Superior temporal gyrus (tissue), 1 donor: Measurements from ENCODE around the gene POLA1.
"Not testable (repeated sequence)": the region's sequence is repeated elsewhere in the genome, so short reads cannot be mapped to it uniquely, and the experiment has no call there.

Experiments
- DNase-seq: peaks from one replicate; pipeline ENCODE4 v3.0.0-alpha.2; 2016; ENCODE audit errors: extremely low spot score

Gene POLA1

DNA sequence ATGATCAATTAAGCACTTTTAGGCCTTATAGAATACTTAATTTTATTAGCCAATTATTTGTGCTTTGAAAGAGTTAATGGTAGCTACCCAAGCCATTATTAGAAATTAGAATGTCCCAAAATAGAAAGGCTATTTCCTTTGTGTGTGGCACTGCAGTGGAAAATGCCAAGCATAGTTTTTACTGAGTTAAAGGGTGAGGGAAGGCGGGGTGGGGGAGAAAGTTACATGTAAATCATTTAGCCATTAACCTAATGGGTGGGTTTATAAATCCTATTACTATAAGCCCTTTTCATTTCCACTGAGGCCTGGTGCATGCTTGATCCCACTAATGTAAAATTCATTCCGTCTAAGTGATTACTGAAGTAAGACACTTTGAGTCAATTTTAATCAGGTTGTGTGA, 105.8 kb downstream of the POLA1 start:
- DNase-seq: no peak

GRCh38 chrX:24805201-24805600, 111.5 kb downstream of the POLA1 start:
- no peak for DNase-seq

DNA sequence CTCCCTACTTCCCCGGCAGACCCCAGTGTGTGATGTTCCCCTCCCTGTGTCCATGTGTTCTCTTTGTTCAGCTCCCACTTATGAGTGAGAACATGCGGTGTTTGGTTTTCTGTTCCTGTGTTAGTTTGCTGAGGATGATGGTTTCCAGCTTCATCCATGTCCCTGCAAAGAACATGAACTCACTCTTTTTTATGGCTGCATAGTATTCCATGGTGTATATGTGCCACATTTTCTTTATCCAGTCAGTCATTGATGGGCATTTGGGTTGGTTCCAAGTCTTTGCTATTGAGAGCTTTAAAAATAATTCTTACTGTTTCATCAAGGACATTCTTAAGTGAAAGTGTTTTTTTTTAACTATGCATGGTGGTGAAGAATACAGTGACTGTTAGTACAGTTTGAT, 126.1 kb downstream of the POLA1 start:
- DNase-seq: not testable (repeated sequence)

GRCh38 chrX:24828147-24828546, 134.4 kb downstream of the POLA1 start:
- no peak for DNase-seq

GRCh38 chrX:24828600-24828999, 134.9 kb downstream of the POLA1 start:
- DNase-seq: no peak

GRCh38 chrX:24833695-24834094, 140.0 kb downstream of the POLA1 start:
- DNase-seq: no peak

DNA sequence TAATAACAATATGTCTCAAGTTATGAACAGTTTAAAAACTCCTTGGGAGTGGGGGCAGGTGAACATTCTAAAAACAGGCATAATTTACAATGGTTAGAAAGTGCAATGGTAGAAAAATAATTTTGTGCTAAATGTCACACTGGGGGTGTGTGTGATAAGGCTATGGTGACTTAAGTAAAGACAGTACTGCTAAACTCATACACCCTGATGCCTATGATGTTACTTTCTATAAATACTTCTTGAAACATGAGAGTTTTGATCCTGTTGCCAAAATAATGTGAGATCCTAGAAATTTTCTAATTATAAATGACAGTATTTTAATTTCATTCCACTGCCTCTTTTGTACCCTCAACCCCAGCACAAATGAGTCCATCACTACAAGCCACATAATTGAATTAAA, 144.2 kb downstream of the POLA1 start:
- no peak for DNase-seq

DNA sequence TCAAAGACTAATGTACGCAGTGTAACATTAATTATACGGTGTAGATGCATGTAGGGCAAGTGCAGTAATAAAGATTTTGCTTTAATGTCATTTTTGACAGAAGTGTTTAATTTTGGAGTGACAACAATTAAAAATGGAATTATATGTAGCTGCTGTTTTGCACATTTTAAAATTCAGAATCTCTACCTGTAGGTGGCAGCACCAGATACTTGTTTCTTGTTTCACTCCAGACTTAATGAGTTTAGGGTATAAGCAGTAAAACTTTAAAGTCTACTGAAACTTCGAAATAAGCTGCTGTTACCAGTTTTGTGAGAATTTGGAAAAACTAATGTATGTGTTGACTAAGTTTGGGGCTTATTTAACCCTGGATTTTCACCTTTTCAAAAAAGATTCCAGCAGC, 144.9 kb downstream of the POLA1 start:
- peak; percentile 75 for DNase-seq

DNA sequence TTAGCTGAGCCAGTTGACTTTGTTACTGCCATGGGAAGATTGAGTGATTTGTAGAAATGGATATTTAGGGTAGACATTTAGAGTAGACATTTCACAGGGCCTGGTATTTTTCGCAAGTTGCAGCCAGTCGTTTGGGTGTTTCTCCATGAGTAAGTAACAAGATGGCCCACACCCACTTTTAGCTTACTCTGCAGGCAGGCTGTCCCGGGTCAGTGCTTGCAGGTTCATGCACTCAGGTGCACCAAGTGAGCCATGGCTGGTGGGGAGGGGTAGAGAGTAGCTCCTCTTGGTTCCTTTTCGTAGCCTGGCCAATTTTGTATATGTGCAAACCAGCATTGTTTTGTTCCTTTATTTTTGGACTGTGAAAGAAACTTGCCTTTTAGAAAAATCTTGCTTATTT, 145.6 kb downstream of the POLA1 start:
- DNase-seq: no peak

DNA sequence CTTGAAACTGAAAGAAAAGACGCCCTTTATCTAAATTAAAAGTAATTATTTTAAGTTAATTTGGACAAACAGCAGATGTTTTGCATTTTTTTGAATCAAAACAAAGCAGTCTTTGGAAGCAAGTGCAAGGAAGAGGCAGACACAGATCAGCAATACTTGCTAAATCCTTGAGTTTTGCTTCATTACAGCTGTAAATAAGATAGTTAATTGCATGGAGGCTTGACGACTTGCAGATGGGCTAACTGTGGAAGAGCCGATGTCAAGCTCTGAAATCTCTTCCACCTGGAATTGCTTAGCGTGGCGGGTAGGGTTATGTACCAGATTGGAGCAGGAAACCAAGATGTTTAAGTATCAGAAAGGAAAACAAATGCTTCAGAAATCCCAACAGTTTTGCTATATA, 148.8 kb downstream of the POLA1 start:
- no peak for DNase-seq

- DNase-seq: peak; percentile 21
Measured at GRCh38 chrX:24846550-24847150, 152.9 kb downstream of the POLA1 start.

- DNase-seq: no peak
Measured at GRCh38 chrX:24851289-24851688, 157.6 kb downstream of the POLA1 start.

- no peak for DNase-seq
Measured at GRCh38 chrX:24851780-24852179, 158.1 kb downstream of the POLA1 start.

- DNase-seq: no peak
Measured at GRCh38 chrX:24858004-24858746, 164.5 kb downstream of the POLA1 start.

DNA sequence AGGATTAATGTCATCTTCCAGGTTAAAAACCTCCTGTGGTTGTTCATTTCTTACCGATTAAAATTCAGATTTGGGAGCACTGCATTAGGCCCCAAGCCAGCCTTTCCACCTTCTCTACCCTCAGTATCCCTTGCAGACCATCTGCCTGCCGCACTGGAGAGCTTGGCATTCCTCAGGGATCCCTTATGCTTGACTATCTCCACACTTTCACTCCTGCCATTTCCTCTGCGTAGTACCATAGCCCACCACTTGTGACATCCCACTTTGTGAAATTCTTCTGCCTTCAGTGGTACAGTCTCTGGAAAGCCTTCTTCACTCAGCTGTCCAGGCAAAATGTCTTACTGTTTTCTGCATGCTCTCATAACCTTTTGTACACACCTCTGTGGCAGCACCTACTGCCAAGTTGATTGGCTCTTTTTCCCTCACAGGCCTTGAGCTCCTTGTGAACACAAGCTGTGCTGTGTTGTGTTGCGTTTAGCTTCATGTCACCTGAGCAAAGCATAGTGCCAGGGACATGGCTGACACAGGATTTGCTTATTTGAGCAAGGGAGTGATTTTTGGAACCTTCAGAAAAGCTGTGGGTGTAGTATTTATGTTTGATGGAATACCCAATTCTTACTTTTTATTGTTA, 165.6 kb downstream of the POLA1 start:
- DNase-seq: no peak

DNA sequence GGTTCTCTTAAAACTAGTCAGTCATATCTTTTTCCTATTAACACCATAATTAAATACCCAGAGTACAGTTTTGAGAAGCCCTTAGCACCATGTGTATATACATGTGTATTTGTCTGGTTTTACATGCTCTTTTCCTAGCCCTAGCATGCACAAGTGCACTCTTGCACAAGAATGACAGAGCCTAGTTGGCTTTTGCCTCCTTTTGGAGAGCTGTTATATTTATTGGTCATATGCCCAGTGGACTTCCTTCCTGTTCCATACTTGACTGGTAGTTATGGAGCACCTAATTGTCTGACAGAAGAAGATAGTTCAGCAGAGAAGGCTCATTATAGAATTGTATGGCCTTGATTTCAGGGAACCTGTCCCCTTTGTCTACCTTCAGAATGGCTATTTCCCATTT, 166.4 kb downstream of the POLA1 start:
- DNase-seq: no peak

GRCh38 chrX:24862343-24862742, 168.6 kb downstream of the POLA1 start:
- no peak for DNase-seq

- DNase-seq: not testable (repeated sequence)
Measured at GRCh38 chrX:24863779-24864178, 170.1 kb downstream of the POLA1 start.

DNA sequence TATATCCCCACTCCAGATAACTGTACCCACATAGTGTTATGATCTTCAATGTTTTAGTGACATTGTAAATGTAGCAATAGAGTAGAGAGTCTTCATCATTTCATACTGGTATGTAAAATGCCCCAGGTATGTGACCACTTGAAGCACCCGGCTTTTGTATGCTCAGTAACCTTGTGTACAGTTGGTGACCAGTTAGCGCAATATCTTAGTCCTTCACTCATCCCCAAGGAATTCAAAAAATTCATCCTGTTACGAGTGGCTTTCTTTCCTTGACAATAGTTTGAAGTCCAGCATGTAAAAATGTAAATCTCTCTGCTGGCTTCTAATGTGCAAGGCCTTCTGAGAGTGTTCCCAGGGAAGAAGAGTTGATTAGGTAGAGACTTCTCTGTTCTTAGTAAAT, 176.4 kb downstream of the POLA1 start:
- no peak for DNase-seq

DNA sequence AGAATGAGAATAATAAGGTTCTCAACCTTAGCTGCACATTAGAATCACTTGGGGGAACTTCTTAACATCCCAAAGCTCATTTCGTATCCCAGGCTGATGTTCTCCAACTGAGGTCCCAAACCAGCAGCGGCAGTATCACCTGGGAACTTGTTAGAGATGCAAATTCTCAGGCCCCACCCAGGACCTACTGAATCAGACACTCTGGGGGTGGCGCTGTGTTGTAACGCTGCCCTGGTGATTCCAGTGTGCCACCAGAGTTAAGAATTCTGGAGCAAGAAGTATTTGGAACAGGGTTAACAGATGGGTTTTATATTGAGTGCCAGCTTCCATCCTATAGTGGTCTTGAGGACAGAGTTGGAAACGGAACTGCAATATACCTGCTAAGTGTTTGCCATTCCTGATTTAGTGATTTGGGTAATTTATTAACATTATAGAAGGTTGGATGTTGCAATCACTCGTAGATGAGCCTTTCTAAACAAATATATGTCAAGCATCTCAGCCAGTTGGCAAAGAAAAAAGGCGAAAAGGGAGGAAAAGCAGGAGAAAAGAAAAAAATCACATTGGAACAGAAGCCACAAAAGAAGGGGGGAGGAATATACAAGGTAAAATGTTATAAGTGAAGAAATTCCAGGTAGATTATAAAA, 181.0 kb downstream of the POLA1 start:
- no peak for DNase-seq

DNA sequence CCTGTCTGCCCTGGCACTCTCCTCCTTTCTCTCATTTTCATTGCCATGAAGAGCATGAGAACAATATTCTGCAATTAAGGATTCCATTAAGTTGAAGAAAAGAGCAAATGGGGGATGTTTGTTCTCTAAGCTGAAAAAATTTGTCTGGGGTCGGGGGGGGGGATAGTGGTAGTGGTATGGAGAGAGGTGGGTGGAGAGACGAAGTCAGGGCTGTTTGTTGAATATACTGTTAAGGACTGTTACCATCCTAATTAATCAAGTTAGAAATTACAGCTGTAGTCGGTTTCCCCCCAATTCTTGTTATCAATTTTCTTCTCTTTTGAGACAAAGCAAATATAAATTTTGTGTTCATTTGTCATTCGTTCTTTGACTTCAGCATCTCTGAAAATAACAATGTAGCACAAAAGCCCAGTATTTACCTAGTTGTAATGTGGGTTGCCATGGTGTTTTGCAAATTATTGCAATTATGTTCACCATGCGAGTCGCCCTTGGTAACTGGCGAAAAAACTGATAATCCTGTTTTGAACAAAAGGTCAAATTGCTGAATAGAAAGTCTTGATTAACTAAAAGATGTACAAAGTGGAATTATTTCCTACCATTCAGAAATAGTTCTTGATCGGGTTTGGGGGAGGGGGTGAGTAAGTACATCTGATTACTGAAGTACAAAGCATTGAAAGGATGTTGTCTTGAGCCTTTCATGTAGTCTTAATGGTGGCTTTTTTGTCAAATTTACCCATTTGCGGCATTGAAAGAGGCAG, 183.0 kb downstream of the POLA1 start:
- no peak for DNase-seq

DNA sequence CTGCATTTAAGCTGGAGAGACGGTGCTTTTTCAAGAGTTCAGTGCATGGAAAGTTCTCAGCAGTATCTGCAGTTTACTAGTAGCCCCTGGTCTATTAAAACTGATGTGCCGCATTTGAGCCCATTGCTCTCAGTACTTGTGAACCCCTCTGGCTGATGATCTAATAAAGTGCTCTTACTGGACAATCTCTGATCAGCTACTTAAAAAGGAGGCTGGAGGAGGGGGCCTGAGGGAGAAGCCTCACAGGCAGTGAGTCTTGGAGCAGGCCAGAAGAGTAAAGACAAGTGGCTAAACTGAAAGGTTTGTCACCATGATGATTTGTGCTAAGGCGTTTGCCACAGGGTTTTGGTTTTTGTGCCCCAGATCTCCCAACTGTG, 183.6 kb downstream of the POLA1 start:
- no peak for DNase-seq
